HS-27A (cell line): ENCODE results near the gene PLXNB2.

Source experiments
- DNase-seq: peaks from one replicate; pipeline ENCODE4 v3.0.0-alpha.2; 2012; ENCODE audit warnings: low read depth, missing footprints

PLXNB2 gene

GRCh38 chr22:50310031-50310722 is 2.7 kb upstream of the PLXNB2 start:
- DNase-seq = no peak

GRCh38 chr22:50309601-50309991 is 2.1 kb upstream of the PLXNB2 start:
- DNase-seq = no peak

GRCh38 chr22:50308986-50309600 is 1.6 kb upstream of the PLXNB2 start:
- no peak for DNase-seq

- no peak for DNase-seq
Measured at GRCh38 chr22:50308597-50308935, 1.1 kb upstream of the PLXNB2 start.

GRCh38 chr22:50307890-50308596 is 597 bp upstream of the PLXNB2 start:
- no peak for DNase-seq

- DNase-seq = peak; percentile 79
Measured at GRCh38 chr22:50305923-50306566, 1.4 kb downstream of the PLXNB2 start.

GRCh38 chr22:50305393-50305922 is 2.0 kb downstream of the PLXNB2 start:
- DNase-seq = no peak

- DNase-seq = no peak
Measured at GRCh38 chr22:50304528-50305392, 2.7 kb downstream of the PLXNB2 start.

GRCh38 chr22:50303848-50304527 is 3.5 kb downstream of the PLXNB2 start:
- DNase-seq = no peak

- DNase-seq = no peak
Measured at GRCh38 chr22:50303515-50303847, 4.0 kb downstream of the PLXNB2 start.

- no peak for DNase-seq
Measured at GRCh38 chr22:50302564-50302963, 4.9 kb downstream of the PLXNB2 start.

- DNase-seq = no peak
Measured at GRCh38 chr22:50302041-50302541, 5.4 kb downstream of the PLXNB2 start.

- DNase-seq = no peak
Measured at GRCh38 chr22:50301581-50301991, 5.9 kb downstream of the PLXNB2 start.

- no peak for DNase-seq
Measured at GRCh38 chr22:50300620-50301257, 6.7 kb downstream of the PLXNB2 start.

- DNase-seq = no peak
Measured at GRCh38 chr22:50299785-50300619, 7.4 kb downstream of the PLXNB2 start.

- DNase-seq = no peak
Measured at GRCh38 chr22:50298937-50299784, 8.3 kb downstream of the PLXNB2 start.

- no peak for DNase-seq
Measured at GRCh38 chr22:50298266-50298637, 9.2 kb downstream of the PLXNB2 start.

GRCh38 chr22:50297510-50298265 is 9.8 kb downstream of the PLXNB2 start:
- no peak for DNase-seq
